Upper lobe of left lung (tissue), 4 donors: ENCODE results near the gene MED28.

Experiments
- EP300 ChIP-seq, 4 donors: sonication (generic); formaldehyde crosslinking; IDR thresholded peaks; one replicate each; pipeline ENCODE4 v1.5.1; 2017; ENCODE audit warnings: antibody characterized with exemption in 4 of 4, control low read depth in 2 of 4
- TF ChIP-seq, protein P1 (sequence below), 6 experiments: fragments of 450-650 bp in 4 of 6; fragments of 200-600 bp in 2 of 6; sonication (generic) in 2 of 6; IDR thresholded peaks; one replicate each; pipeline ENCODE4 v1.5.1; 2016 to 2019; ENCODE audit warnings: antibody characterized with exemption in 6 of 6

DNA sequence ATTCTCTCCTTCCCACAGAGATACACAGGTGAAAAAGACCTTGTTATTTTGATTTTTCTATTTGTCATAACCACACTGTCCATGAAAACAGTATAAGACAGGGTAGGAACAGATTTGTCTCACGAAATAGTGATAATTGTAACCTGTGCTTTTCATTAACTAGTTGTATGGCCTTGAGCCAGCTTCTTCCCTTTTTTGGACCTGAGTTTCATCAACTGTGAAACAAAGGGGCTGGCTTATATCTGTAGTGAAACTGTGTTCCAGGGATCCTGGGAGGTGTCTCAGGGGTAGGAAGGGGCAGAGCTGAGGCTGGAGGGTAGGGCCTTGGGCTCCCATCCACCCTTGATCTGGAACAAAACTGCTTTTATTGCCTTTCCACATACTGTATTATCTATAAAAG lies 50.9 kb downstream of the MED28 start:
- TF ChIP-seq, protein P1, sequence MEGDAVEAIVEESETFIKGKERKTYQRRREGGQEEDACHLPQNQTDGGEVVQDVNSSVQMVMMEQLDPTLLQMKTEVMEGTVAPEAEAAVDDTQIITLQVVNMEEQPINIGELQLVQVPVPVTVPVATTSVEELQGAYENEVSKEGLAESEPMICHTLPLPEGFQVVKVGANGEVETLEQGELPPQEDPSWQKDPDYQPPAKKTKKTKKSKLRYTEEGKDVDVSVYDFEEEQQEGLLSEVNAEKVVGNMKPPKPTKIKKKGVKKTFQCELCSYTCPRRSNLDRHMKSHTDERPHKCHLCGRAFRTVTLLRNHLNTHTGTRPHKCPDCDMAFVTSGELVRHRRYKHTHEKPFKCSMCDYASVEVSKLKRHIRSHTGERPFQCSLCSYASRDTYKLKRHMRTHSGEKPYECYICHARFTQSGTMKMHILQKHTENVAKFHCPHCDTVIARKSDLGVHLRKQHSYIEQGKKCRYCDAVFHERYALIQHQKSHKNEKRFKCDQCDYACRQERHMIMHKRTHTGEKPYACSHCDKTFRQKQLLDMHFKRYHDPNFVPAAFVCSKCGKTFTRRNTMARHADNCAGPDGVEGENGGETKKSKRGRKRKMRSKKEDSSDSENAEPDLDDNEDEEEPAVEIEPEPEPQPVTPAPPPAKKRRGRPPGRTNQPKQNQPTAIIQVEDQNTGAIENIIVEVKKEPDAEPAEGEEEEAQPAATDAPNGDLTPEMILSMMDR (IDR thresholded peaks at IDR 0.05) = no peak
- TF ChIP-seq EP300 (IDR thresholded peaks at IDR 0.05) = no peak
